Karpas-422 (cell line): ENCODE results near the gene KRT78. TPM values are rescaled to one million over a fixed set of nuclear protein-coding genes. Genes with fewer than 3 reads are reported as not detected.

ENCODE experiments used
- DNase-seq: peaks from one replicate; pipeline ENCODE4 v3.0.0-alpha.2; 2015
- H2AFZ ChIP-seq: fragments of 200-600 bp; sonication (generic); 2 replicates; pipeline ENCODE4 v1.6.1; 2014; ENCODE audit warnings: antibody characterized with exemption, low read length, mixed read lengths
- H3K27ac ChIP-seq: fragments of 200-600 bp; sonication (generic); 2 replicates; pipeline ENCODE4 v1.5.1; 2014; ENCODE audit warnings: mild to moderate bottlenecking, low read length, moderate library complexity
- H3K27me3 ChIP-seq: fragments of 200-600 bp; sonication (generic); 2 replicates; pipeline ENCODE4 v1.6.1; 2014; ENCODE audit warnings: low read length, mixed read lengths
- H3K36me3 ChIP-seq: fragments of 200-600 bp; sonication (generic); 2 replicates; pipeline ENCODE4 v1.6.1; 2014; ENCODE audit warnings: low read length, mixed read lengths; ENCODE audit not compliant: insufficient read depth
- H3K4me1 ChIP-seq: fragments of 200-600 bp; sonication (generic); 2 replicates; pipeline ENCODE4 v1.6.1; 2014; ENCODE audit warnings: mild to moderate bottlenecking, low read length, mixed read lengths
- H3K4me2 ChIP-seq: fragments of 200-600 bp; sonication (generic); 2 replicates; pipeline ENCODE4 v1.6.1; 2014; ENCODE audit warnings: low read length, low read depth, mild to moderate bottlenecking; ENCODE audit not compliant: poor library complexity, severe bottlenecking
- H3K4me3 ChIP-seq: fragments of 200-600 bp; sonication (generic); 2 replicates; pipeline ENCODE4 v1.5.1; 2014; ENCODE audit warnings: mild to moderate bottlenecking, antibody characterized with exemption, low read length, mixed read lengths
- H3K79me2 ChIP-seq: fragments of 200-600 bp; sonication (generic); 2 replicates; pipeline ENCODE4 v1.6.1; 2014; ENCODE audit warnings: mild to moderate bottlenecking, low read length, mixed read lengths
- H3K9ac ChIP-seq: fragments of 200-600 bp; sonication (generic); 2 replicates; pipeline ENCODE4 v1.6.0; 2014; ENCODE audit warnings: low read length
- H3K9me2 ChIP-seq: fragments of 200-600 bp; sonication (generic), shearing (Covaris generic); replicated peaks from 2 replicates; pipeline ENCODE4 v1.6.0; 2014; ENCODE audit warnings: mild to moderate bottlenecking, low read length, moderate library complexity; ENCODE audit not compliant: insufficient read depth
- H3K9me3 ChIP-seq: fragments of 300-700, 200-600 bp; sonication (generic); 2 replicates; pipeline ENCODE4 v1.6.1; 2014; ENCODE audit warnings: low read length, mixed read lengths
- H4K20me1 ChIP-seq: fragments of 200-600 bp; sonication (generic); 2 replicates; pipeline ENCODE4 v1.6.1; 2014; ENCODE audit warnings: mild to moderate bottlenecking, antibody characterized with exemption, low read length, low read depth; ENCODE audit not compliant: insufficient read depth
- total RNA-seq: library from RNA; depleted of rRNA; stranded (reverse); fragments of >200 nt; shearing (Covaris generic); gene quantifications from 2 replicates; pipeline ENCODE4 v1.2.3, GENCODE V29; 2014; ENCODE audit warnings: low replicate concordance

Gene KRT78
- total RNA-seq, 1 experiment from 2014 or later, result not detected

DNA sequence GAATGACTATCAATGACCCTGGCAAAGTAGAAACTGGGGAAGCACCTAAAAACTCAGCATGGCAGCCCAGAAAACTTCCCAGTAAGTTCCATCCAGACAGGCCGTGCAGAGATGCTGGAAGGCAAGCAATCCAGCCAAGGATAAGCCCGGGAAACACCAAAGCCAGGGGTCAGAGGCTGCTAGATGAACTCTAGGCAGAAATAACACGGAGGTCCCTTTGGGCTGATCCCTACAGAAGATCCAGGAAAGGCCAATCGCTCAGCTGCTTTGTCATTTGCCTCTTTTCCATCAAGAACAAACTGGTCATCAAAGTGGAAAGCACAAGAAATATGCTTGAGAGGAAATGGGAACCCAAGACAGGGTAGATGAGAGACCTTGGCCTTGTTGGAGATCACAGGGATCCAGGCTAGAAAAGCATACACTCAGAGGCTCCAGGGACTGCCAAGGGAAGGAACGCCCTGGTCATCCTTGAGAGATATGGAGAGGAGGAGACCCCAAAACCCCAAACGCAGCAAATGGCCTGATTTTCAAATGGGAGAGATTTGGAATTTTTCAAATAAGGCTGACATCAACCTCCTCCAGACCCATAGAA lies 21.2 kb downstream of the KRT78 start:
- H3K9me2 ChIP-seq, result no peaks in the 10 kb centered on the region
- no peak for DNase-seq
- H3K27ac ChIP-seq, result no peak overlapping the region
- H3K79me2 ChIP-seq, result no peaks in the 10 kb centered on the region
- H3K4me3 ChIP-seq, result no peak overlapping the region
- H3K9me3 ChIP-seq, result no peaks in the 10 kb centered on the region
- H4K20me1 ChIP-seq, result no peaks in the 10 kb centered on the region
- no peaks in the 10 kb centered on the region for H3K36me3 ChIP-seq
- H3K4me2 ChIP-seq, result no peak overlapping the region
- no peaks in the 10 kb centered on the region for H3K4me1 ChIP-seq
- no peak overlapping the region for H3K9ac ChIP-seq
- no peak overlapping the region for H2AFZ ChIP-seq
- no peaks in the 10 kb centered on the region for H3K27me3 ChIP-seq

DNA sequence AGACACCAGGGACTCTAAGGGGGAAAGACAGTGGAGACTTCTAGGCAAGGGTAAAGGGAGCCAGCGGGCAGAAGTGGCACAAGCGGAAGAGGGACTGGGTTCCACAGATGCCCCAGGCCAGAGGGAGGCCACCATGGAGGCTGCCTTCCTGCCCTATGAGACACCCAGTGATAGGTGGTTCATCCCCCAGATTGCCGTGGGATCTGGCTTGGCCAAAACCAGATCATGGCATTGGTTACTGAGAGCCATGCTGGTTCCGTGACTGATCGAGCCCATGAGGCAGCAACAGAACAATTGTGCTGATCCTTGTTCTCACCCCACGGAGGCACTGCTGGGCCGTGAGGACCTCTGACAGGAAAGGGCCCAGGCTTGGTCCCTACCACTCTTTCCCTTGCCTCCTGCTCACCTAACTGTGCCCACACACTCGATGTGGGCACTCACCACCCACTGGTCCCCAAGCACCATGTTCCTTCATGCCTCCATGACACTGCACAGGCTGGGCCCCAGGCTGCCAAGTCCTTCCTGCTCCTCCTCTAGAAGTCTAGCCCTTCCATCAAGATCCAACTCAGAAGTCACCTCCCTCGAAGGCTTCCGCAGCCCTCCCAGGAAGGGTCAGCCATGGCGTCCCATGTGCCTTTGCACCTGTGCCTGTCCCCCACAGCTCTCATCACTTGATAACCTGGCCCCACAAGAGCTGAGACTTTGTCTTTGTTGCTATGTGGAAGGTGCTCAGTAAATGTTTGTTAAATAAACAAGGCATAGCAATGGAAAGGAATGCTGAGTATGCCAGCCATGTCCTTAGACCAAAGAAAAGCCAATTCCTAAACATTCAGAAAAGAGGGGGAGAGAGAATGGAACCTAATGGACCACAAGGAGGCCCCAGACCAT lies 21.9 kb downstream of the KRT78 start:
- Histone ChIP-seq H3K27me3 (no peaks in the 10 kb centered on the region), H2AFZ (no peak overlapping the region)

DNA sequence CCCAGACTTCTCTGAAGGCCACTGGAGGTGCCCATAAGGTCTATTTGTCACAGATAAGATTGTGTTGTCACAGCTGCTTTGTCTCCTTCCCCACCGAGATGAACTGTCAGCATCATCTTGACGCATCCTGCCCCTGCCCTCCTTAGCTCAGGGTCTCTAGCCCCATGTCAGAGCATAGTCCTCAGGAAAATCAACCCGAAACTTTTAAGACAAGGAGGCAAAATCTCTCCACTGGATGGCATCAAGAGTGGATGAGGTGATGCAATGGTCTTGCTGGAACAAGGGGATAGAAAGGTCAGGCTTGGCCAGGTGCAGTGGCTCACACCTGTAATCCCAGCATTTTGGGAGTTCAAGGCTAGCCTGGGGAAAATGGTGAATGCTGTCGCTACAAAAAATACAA lies 22.8 kb downstream of the KRT78 start:
- no peaks in the 10 kb centered on the region for H3K27me3 ChIP-seq
- no peaks in the 10 kb centered on the region for H3K36me3 ChIP-seq
- no peak overlapping the region for H3K9ac ChIP-seq
- no peaks in the 10 kb centered on the region for H4K20me1 ChIP-seq
- H3K4me3 ChIP-seq, result no peak overlapping the region
- H3K9me3 ChIP-seq, result no peaks in the 10 kb centered on the region
- H3K79me2 ChIP-seq, result no peaks in the 10 kb centered on the region
- no peak overlapping the region for H3K4me2 ChIP-seq
- H3K4me1 ChIP-seq, result no peaks in the 10 kb centered on the region
- no peak overlapping the region for H2AFZ ChIP-seq
- no peak overlapping the region for H3K27ac ChIP-seq
- DNase-seq, result no peak
- no peaks in the 10 kb centered on the region for H3K9me2 ChIP-seq

More for the DNA sequence above, 21.9 kb downstream of the KRT78 start:
- Histone ChIP-seq H3K27ac (no peak overlapping the region), H3K4me2 (no peak overlapping the region), H3K79me2 (no peaks in the 10 kb centered on the region), H4K20me1 (no peaks in the 10 kb centered on the region), H3K9me2 (no peaks in the 10 kb centered on the region), H3K9me3 (no peaks in the 10 kb centered on the region), H3K9ac (no peak overlapping the region), H3K36me3 (no peaks in the 10 kb centered on the region), H3K4me1 (no peaks in the 10 kb centered on the region), H3K4me3 (no peak overlapping the region)
- no peak for DNase-seq

DNA sequence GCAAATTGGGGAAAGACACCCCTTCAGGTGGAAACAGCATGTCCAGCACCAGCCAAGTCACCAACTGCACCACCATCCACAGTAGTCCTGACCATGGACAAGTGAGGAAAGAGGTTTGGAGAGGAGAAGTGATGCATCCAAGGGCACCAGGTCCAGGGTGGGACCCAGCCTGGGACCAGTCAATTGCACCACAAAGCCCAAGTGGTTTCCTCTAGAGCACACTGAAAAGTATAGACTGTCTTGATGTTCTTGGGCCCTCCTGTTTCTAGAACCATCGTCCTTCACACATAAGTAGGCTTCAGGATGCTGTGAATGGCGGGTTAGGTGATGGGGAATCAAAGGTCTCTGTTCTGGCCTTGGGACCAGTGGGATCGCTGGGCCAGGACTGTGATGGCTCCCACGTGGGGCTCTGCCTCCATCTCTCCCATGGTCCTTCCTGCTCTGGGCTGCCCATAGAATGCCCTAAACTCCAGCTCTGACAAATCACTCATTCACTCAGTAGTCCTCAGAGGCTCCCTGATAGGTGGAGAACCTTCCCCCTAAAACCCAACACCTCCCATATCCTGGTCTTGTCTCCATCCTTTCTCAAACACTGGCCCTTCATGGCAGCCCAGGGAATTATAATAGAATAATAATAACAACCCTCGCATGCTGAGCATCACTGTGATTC lies 23.9 kb downstream of the KRT78 start:
- Histone ChIP-seq H4K20me1 (no peaks in the 10 kb centered on the region), H3K27me3 (no peaks in the 10 kb centered on the region), H3K9me3 (no peaks in the 10 kb centered on the region), H3K9ac (no peak overlapping the region), H2AFZ (no peak overlapping the region), H3K4me3 (no peak overlapping the region), H3K9me2 (no peaks in the 10 kb centered on the region), H3K79me2 (no peaks in the 10 kb centered on the region), H3K36me3 (no peaks in the 10 kb centered on the region), H3K4me1 (no peaks in the 10 kb centered on the region), H3K27ac (no peak overlapping the region), H3K4me2 (no peak overlapping the region)
- no peak for DNase-seq

DNA sequence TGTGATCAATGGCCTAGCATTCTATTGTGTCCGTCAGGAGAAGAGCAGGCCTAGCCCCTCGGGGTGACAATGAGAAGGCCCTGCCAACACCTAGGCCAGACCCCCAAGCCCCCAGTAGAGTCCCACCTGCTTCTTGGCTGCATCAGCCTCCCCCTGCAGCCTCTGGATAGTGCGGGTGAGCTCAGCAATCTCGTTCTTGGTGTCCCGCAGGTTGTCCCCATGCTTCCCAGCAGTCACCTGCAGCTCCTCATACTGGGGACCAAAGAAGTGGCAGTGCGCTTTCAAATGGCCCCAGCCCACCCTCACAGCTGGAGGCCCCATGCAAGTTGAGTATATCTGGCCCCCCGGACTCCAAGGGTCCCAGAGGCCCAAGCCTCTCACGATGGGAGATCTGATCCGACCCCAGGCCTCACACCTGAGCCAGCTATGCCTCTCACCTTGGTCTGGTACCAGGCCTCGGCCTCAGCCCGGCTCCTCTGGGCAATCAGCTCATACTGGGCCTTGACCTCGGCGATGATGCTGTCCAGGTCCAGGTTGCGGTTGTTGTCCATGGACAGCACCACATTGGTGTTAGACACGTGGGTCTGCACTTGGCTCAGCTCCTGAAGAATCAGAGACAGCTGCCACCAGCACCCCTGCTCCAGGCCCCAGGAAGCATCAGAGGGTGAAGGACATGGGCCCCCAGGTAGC lies 24.9 kb downstream of the KRT78 start:
- no peaks in the 10 kb centered on the region for H4K20me1 ChIP-seq
- no peaks in the 10 kb centered on the region for H3K4me1 ChIP-seq
- no peak overlapping the region for H3K9ac ChIP-seq
- H3K9me3 ChIP-seq, result no peaks in the 10 kb centered on the region
- no peaks in the 10 kb centered on the region for H3K27me3 ChIP-seq
- H3K36me3 ChIP-seq, result no peaks in the 10 kb centered on the region
- H3K79me2 ChIP-seq, result no peaks in the 10 kb centered on the region
- H3K4me2 ChIP-seq, result no peak overlapping the region
- no peak overlapping the region for H3K4me3 ChIP-seq
- no peaks in the 10 kb centered on the region for H3K9me2 ChIP-seq
- H3K27ac ChIP-seq, result no peak overlapping the region
- no peak for DNase-seq
- H2AFZ ChIP-seq, result no peak overlapping the region

DNA sequence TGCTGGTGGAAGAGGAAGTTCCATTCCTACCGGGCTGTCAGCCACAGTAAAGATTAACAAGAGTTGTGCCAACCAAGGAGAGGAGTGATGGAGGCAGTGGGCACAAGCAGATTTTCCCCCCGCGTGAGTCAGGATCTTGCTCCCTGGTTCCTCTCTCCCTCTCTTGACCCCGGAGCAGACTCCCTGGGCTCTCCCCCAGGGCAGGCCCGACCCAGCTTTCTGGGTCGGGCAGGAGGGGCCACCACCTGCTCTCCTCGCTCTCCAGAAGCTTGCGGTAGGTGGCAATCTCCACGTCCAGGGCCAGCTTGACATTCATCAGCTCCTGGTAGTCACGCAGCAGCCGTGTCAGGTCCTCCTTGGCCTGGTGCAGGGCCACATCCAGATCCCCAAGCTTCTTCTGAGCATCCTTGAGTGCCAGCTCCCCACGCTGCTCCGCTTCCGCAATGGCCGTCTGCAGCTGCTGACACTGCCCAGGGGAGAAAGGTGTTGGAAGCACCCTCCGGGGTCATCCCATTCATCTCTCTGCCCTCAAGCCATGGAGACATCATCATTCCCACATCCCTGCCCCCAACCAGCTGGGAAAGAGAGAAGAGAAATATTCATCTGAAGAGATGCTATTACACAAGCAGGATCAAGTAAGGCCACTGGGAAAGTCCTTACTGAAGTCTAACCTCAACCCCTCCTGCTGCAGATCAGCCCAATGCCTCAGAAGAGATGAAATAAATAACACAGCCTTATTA lies 25.9 kb downstream of the KRT78 start:
- Histone ChIP-seq H3K27ac (no peak overlapping the region), H3K4me1 (no peaks in the 10 kb centered on the region), H3K9me3 (no peaks in the 10 kb centered on the region), H3K36me3 (no peaks in the 10 kb centered on the region), H2AFZ (no peak overlapping the region), H3K4me3 (no peak overlapping the region), H3K27me3 (no peaks in the 10 kb centered on the region), H3K9ac (no peak overlapping the region), H4K20me1 (no peaks in the 10 kb centered on the region), H3K9me2 (no peaks in the 10 kb centered on the region), H3K79me2 (no peaks in the 10 kb centered on the region), H3K4me2 (no peak overlapping the region)
- no peak for DNase-seq

DNA sequence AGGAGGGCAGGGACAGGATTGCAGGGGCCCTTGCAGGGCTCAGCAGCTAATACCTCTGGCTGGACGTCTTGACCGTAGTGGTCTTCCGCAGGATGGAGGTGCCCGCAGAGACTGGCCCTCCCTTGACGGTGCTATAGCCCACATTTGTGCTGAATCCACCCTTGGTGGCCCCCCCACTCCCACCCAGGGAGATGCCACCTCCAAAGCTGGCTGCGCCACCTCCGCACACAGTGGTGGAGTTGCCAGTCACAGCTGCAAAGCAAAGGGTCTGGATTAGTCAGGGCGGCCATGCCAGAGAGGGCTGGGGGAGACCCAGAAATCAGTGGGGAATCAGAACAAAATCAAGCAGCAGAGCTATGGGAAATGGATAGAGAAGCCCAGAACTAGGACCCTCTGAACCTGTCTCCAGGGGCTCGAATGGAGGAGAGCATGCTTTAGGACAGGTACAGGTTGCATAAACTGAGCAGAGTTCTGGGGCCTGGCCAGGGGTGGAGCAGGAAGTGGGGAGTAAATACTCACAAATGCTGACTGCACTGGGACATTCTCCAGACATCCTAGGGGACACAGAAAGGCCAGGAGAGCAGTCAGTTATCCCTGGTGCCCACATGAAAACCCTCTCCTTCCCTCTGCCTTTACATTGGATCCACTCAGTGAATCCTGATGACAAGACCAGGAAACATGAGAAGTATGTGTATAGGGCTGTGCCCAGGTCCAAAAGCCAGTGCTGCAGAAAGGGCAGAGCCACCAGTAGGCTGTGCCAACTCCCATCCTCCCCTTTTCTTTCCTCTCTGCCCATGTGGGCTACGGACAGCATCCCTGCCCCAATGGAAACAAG lies 26.8 kb downstream of the KRT78 start:
- Histone ChIP-seq H3K9ac (no peak overlapping the region), H3K9me2 (no peaks in the 10 kb centered on the region), H2AFZ (no peak overlapping the region), H3K4me3 (no peak overlapping the region), H4K20me1 (no peaks in the 10 kb centered on the region), H3K79me2 (no peaks in the 10 kb centered on the region), H3K27me3 (no peaks in the 10 kb centered on the region), H3K4me1 (no peaks in the 10 kb centered on the region), H3K36me3 (no peaks in the 10 kb centered on the region), H3K27ac (no peak overlapping the region), H3K9me3 (no peaks in the 10 kb centered on the region), H3K4me2 (no peak overlapping the region)
- DNase-seq, result no peak
